AG04449 (cell line): Measurements from ENCODE around the gene RNF144A.
"Not testable (repeated sequence)": the region's sequence is repeated elsewhere in the genome, so short reads cannot be mapped to it uniquely, and the experiment has no call there.

ENCODE experiments used
- CTCF ChIA-PET: fragments of 350-600 bp; formaldehyde crosslinking; extraction: SDS; loops from one replicate; lab custom pipeline; 2021; ENCODE audit warnings: antibody characterized with exemption; lab: Yijun Ruan, JAX
- POLR2A ChIA-PET: fragments of 400-600, 350-600 bp; formaldehyde crosslinking; extraction: SDS; loops from one replicate; lab custom pipeline; 2020; ENCODE audit warnings: antibody characterized with exemption, inconsistent platforms; lab: Yijun Ruan, JAX
- DNase-seq: peaks from one replicate; pipeline ENCODE4 v3.0.0-alpha.2; 2010; ENCODE audit warnings: low read depth, low spot score
- H3K4me3 ChIP-seq: 2 replicates; pipeline ENCODE4 v1.5.1; 2011; ENCODE audit warnings: low read depth, mild to moderate bottlenecking, control low read depth, low read length
- CTCF ChIP-seq: IDR thresholded peaks from one replicate; pipeline ENCODE4 v1.5.1; 2011; ENCODE audit warnings: mild to moderate bottlenecking, moderate library complexity, low read length, control low read depth, inconsistent platforms; ENCODE audit not compliant: insufficient read depth; ENCODE audit errors: missing control alignments

Gene RNF144A

GRCh38 chr2:6885551-6885950, 31.7 kb upstream of the RNF144A start:
- no peak for TF ChIP-seq CTCF
- DNase-seq, result no peak
- POLR2A ChIA-PET, result no interaction called here
- no peak overlapping the region for H3K4me3 ChIP-seq
- CTCF ChIA-PET, result interaction anchor here (0.6 kb wide), 1 partner anchor 8 kb away, joined by 4 read pairs; no protein-coding TSS in a partner anchor

- ChIA-PET POLR2A (no interaction called here), CTCF (no interaction called here)
- no peak overlapping the region for H3K4me3 ChIP-seq
- TF ChIP-seq CTCF, result no peak
- no peak for DNase-seq
Observed at GRCh38 chr2:6885968-6886367, 31.2 kb upstream of the RNF144A start.

GRCh38 chr2:6887751-6888192, 29.4 kb upstream of the RNF144A start:
- ChIA-PET CTCF (interaction anchor here (1.3 to 1.4 kb wide), 2 partner anchors 9 to 157 kb away, joined by 3 to 8 read pairs; no protein-coding TSS in a partner anchor), POLR2A (no interaction called here)
- DNase-seq, result no peak
- no peak for TF ChIP-seq CTCF
- H3K4me3 ChIP-seq, result no peak overlapping the region

- POLR2A ChIA-PET, result no interaction called here
- DNase-seq, result no peak
- no peak for TF ChIP-seq CTCF
- CTCF ChIA-PET, result interaction anchor here (1.4 kb wide), 1 partner anchor 8 kb away, joined by 8 read pairs; no protein-coding TSS in a partner anchor
- H3K4me3 ChIP-seq, result no peak overlapping the region
Observed at GRCh38 chr2:6888724-6889123, 28.5 kb upstream of the RNF144A start.

GRCh38 chr2:6893876-6894482, 23.2 kb upstream of the RNF144A start:
- no peak overlapping the region for H3K4me3 ChIP-seq
- POLR2A ChIA-PET, result no interaction called here
- DNase-seq, result no peak
- no peak for TF ChIP-seq CTCF
- CTCF ChIA-PET, result interaction anchor here (0.6 to 6.0 kb wide), 5 partner anchors 9 to 150 kb away, joined by 3 to 60 read pairs (median 4); partner anchors contain the start of gene RNF144A

GRCh38 chr2:6896930-6897759, 20.1 kb upstream of the RNF144A start:
- ChIA-PET CTCF (interaction anchor here (0.8 to 6.0 kb wide), 14 partner anchors 9 to 188 kb away, joined by 3 to 60 read pairs (median 4); partner anchors contain the start of gene RNF144A), POLR2A (no interaction called here)
- no peak overlapping the region for H3K4me3 ChIP-seq
- TF ChIP-seq CTCF, result peak; percentile 29
- DNase-seq, result no peak

- DNase-seq, POLR2A ChIA-PET, H3K4me3 ChIP-seq: not testable (repeated sequence)
- CTCF ChIA-PET, result interaction anchor here (1.1 to 1.7 kb wide), 2 partner anchors 14 to 141 kb away, joined by 3 to 4 read pairs; no protein-coding TSS in a partner anchor
Observed at GRCh38 chr2:6902581-6902980, 14.6 kb upstream of the RNF144A start.
